Stimulated activated CD4-positive, alpha-beta T cell treated with anti-CD3 and anti-CD28 coated beads, Interleukin-2, amount 100 ng/mL, for 48 hours (primary cell): ENCODE results near the gene MSH5.
A peak's percentile ranks its signal among the peaks of the same experiment; 100 is the strongest.
"Not testable (repeated sequence)": the region's sequence is repeated elsewhere in the genome, so short reads cannot be mapped to it uniquely, and the experiment has no call there.

Source experiments
- DNase-seq, 2 donors: peaks; one replicate each; pipeline ENCODE4 v3.0.0-alpha.2; 2020

MSH5 gene

GRCh38 chr6:31739639-31740396 lies at the start of gene MSH5:
Gene MSH5, plus strand, starts transcription at chr6:31740005. Its CDS starts 462 bp downstream, at chr6:31740467.
- peak; percentile 94 for DNase-seq

- DNase-seq, result no peak
Observed at GRCh38 chr6:31690231-31691077, 49.4 kb upstream of the MSH5 start.

GRCh38 chr6:31691078-31691463 lies 48.7 kb upstream of the MSH5 start:
- no peak for DNase-seq

- no peak for DNase-seq
Observed at GRCh38 chr6:31691564-31692108, 48.2 kb upstream of the MSH5 start.

- DNase-seq, result no peak
Observed at GRCh38 chr6:31692353-31692752, 47.5 kb upstream of the MSH5 start.

GRCh38 chr6:31692886-31693285 lies 46.9 kb upstream of the MSH5 start:
- DNase-seq, result no peak

- no peak for DNase-seq
Observed at GRCh38 chr6:31693535-31693934, 46.3 kb upstream of the MSH5 start.

- DNase-seq, result no peak
Observed at GRCh38 chr6:31697555-31697954, 42.2 kb upstream of the MSH5 start.

- DNase-seq, result no peak
Observed at GRCh38 chr6:31700740-31701401, 38.9 kb upstream of the MSH5 start.

- no peak for DNase-seq
Observed at GRCh38 chr6:31701666-31702404, 38.0 kb upstream of the MSH5 start.

GRCh38 chr6:31702405-31702818 lies 37.4 kb upstream of the MSH5 start:
- peak in 1 of 2 donors; percentile 32 for DNase-seq

- DNase-seq, result peak; percentile 92 to 96
Observed at GRCh38 chr6:31702819-31703716, 36.7 kb upstream of the MSH5 start, which contains the start of gene ABHD16A. Gene ABHD16A, minus strand, starts transcription at chr6:31703324. Its CDS starts 43 bp downstream, at chr6:31703281.

GRCh38 chr6:31705931-31706330 lies 33.9 kb upstream of the MSH5 start:
- no peak for DNase-seq

- DNase-seq, result no peak
Observed at GRCh38 chr6:31706599-31706998, 33.2 kb upstream of the MSH5 start, which contains the start of gene LY6G6F. Gene LY6G6F, plus strand, starts transcription at chr6:31706866. Its CDS starts 41 bp downstream, at chr6:31706907.

- no peak for DNase-seq
Observed at GRCh38 chr6:31707701-31708100, 32.1 kb upstream of the MSH5 start.

- DNase-seq, result no peak
Observed at GRCh38 chr6:31708224-31708623, 31.6 kb upstream of the MSH5 start.

- DNase-seq, result not testable (repeated sequence)
Observed at GRCh38 chr6:31709157-31709556, 30.6 kb upstream of the MSH5 start.

- DNase-seq, result no peak
Observed at GRCh38 chr6:31710523-31711219, 29.1 kb upstream of the MSH5 start.

GRCh38 chr6:31711233-31711632 lies 28.6 kb upstream of the MSH5 start:
- no peak for DNase-seq

GRCh38 chr6:31712296-31712695 lies 27.5 kb upstream of the MSH5 start:
- no peak for DNase-seq
